Spleen (tissue), 11 donors: ENCODE measurements around the gene CLIC5. TPM values are rescaled to one million over a fixed set of nuclear protein-coding genes. Genes with fewer than 3 reads are reported as not detected.

Experiments
- DNase-seq: peaks from one replicate; pipeline ENCODE4 v3.0.0-alpha.2; 2020
- H3K27ac ChIP-seq, 8 donors: fragments of 200-600 bp; sonication (generic) in 7 of 8; 1 replicate in 4 of 8; 2 replicates in 4 of 8; pipeline versions ENCODE4 v1.5.0 to v1.8.0; 2016 to 2021; ENCODE audit warnings: inconsistent platforms in 4 of 8, mild to moderate bottlenecking in 4 of 8, moderate library complexity in 1 of 8
- H3K27me3 ChIP-seq, 7 donors: fragments of 200-600 bp; sonication (generic) in 6 of 7; replicated peaks in 1 of 7; 1 replicate in 4 of 7; 2 replicates in 3 of 7; pipeline versions ENCODE4 v1.5.0 to v1.8.0; 2016 to 2021; ENCODE audit warnings: inconsistent platforms in 3 of 7, mild to moderate bottlenecking in 1 of 7
- H3K36me3 ChIP-seq, 6 donors: fragments of 200-600 bp; sonication (generic) in 5 of 6; 1 replicate in 4 of 6; 2 replicates in 2 of 6; pipeline versions ENCODE4 v1.5.0 to v1.8.0; 2016 to 2021; ENCODE audit warnings: inconsistent platforms in 2 of 6
- H3K4me1 ChIP-seq, 6 donors: fragments of 200-600 bp; sonication (generic) in 5 of 6; 1 replicate in 3 of 6; 2 replicates in 3 of 6; pipeline versions ENCODE4 v1.5.0 to v1.8.0; 2016 to 2021; ENCODE audit warnings: inconsistent platforms in 3 of 6
- H3K4me3 ChIP-seq, 8 donors: fragments of 200-600 bp; sonication (generic) in 7 of 8; 1 replicate in 4 of 8; 2 replicates in 4 of 8; pipeline versions ENCODE4 v1.5.0 to v1.8.0; 2016 to 2021; ENCODE audit warnings: inconsistent platforms in 4 of 8, mild to moderate bottlenecking in 4 of 8, moderate library complexity in 2 of 8
- H3K9me3 ChIP-seq, 8 donors: fragments of 200-600 bp; sonication (generic) in 7 of 8; 1 replicate in 4 of 8; 2 replicates in 4 of 8; pipeline versions ENCODE4 v1.5.0 to v1.8.0; 2016 to 2021; ENCODE audit warnings: inconsistent platforms in 4 of 8
- POLR2A ChIP-seq, 3 donors: fragments of 450-650 bp; IDR thresholded peaks; one replicate each; pipeline ENCODE4 v1.5.1; 2017; ENCODE audit warnings: antibody characterized with exemption in 3 of 3, mild to moderate bottlenecking in 1 of 3
- POLR2AphosphoS5 ChIP-seq, 3 donors: sonication (generic); formaldehyde crosslinking; IDR thresholded peaks; one replicate each; pipeline ENCODE4 v1.5.1; 2017; ENCODE audit warnings: antibody characterized with exemption in 3 of 3
- WGBS, 5 donors: extraction: QIAGEN DNeasy Blood & Tissue Kit in 3 of 5; methylation state at CpG; one replicate each; pipeline versions ENCODE4 v1.1.5 to v1.1.7; 2013 to 2018; 5-methylcytosine and 5-hydroxymethylcytosine counted together
- intact Hi-C: fragments of 100-400 bp; cut with DNase I; formaldehyde crosslinking; loops from one replicate; pipeline ENCODE4 v1.15.0; 2023; ENCODE audit warnings: low total_unique reads
- polyA plus RNA-seq, 3 donors: library from polyadenylated mRNA; stranded (reverse); fragments of 200-250 nt; gene quantifications; one replicate each; pipeline ENCODE4 v1.2.1, GENCODE V29; 2013
- total RNA-seq, 7 donors: library from RNA; depleted of rRNA in 3 of 7; stranded (reverse); fragments of >200 nt in 3 of 7; fragmentation: NEBNext Ultra II Directional in 4 of 7; extraction: Animal tissue kit (Norgen Biotek cat#: 25700) in 4 of 7; gene quantifications; one replicate each; pipeline versions ENCODE4 v1.1.0 to v1.2.1, GENCODE V29; 2016 to 2021
- TF ChIP-seq, protein P1 (sequence below), 11 experiments: fragments of 200-600 bp in 7 of 11; fragments of 450-650 bp in 4 of 11; sonication (generic) in 4 of 11; IDR thresholded peaks in 8 of 11; conservative IDR thresholded peaks in 3 of 11; 1 replicate in 7 of 11; 2 replicates in 4 of 11; pipeline versions ENCODE4 v1.4.0 to v1.8.0; 2016 to 2021; ENCODE audit warnings: antibody characterized with exemption in 11 of 11, inconsistent platforms in 4 of 11, mild to moderate bottlenecking in 1 of 11
- donor health status: healthy with polysubstance abuse.
- donor health status: DM: no; HTN: no; CAD: no; lungs with moderate emphysema.
- donor health status: DM: no; HTN: no; CAD: no.
- donor health status: Bipolar disorder and iron deficiency.
- donor health status: healthy.
- donor health status: DM: no; HTN: no; CAD: no.
- donor health status: DM: yes; HTN: yes; CAD: no.

Gene CLIC5
- total and polyA plus RNA-seq, 10 donors = 2.8 to 189 (median 71.2) TPM

DNA sequence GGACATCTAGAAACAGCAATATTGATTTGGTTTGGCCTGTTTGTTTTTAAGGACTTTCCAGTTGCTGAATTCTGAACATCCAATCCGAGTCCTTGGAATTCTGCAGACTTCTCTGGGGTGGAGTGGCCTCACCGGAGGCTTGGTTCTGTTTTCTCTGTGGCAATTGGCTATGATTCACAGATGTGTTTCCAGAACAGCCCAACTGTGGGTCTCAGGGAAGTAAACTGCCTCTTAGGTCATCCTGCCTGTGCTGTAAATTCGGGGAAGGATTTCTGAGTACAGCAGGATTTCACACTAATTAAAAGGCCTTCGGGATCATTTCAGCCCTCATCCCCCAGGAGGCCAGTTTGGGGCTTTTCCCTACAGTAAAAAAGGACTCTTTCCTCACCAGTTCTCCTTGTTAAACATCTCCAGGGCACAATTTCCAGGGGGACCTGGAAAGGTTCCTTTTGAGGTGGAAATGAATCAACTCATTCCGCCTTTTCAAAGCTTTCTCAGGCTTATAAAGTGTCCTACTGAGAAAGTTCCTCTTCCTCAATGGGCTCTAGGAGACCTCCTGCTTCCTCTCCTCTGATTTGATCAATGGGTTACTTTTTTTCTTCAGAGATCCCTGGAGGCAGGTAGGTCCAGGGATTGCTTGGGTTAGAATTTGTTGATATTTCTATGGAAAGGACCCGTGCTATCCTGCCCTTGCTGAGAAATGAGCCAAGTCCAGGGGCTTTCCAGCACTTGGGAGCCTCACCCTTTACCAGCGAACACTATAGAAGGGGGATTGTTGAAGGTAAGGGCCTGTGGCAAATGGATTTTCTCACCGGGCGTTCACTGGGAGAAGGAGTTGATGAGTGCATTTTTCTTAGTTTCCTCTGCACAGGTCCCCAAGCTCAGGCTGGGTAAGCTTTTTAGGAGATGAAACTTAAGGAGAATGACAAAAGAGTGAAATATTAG is 114.6 kb downstream of the CLIC5 start:
- 85 to 90% (median 89%) methylated on average over 9 of the region's 9 CpGs for WGBS, 5 donors
- TF ChIP-seq POLR2AphosphoS5 (IDR thresholded peaks at IDR 0.05) (no peak), POLR2A (IDR thresholded peaks at IDR 0.05) (no peak)
- TF ChIP-seq, protein P1, sequence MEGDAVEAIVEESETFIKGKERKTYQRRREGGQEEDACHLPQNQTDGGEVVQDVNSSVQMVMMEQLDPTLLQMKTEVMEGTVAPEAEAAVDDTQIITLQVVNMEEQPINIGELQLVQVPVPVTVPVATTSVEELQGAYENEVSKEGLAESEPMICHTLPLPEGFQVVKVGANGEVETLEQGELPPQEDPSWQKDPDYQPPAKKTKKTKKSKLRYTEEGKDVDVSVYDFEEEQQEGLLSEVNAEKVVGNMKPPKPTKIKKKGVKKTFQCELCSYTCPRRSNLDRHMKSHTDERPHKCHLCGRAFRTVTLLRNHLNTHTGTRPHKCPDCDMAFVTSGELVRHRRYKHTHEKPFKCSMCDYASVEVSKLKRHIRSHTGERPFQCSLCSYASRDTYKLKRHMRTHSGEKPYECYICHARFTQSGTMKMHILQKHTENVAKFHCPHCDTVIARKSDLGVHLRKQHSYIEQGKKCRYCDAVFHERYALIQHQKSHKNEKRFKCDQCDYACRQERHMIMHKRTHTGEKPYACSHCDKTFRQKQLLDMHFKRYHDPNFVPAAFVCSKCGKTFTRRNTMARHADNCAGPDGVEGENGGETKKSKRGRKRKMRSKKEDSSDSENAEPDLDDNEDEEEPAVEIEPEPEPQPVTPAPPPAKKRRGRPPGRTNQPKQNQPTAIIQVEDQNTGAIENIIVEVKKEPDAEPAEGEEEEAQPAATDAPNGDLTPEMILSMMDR (IDR thresholded peaks at IDR 0.05 in 8 of 11, conservative IDR thresholded peaks at IDR 0.05 in 3 of 11) = no peak
- Histone ChIP-seq H3K27me3 (no peaks in the 10 kb centered on the region), H3K27ac (no peak overlapping the region), H3K4me1 (no peaks in the 10 kb centered on the region), H3K4me3 (no peak overlapping the region), H3K9me3 (no peaks in the 10 kb centered on the region), H3K36me3 (peaks cover 0 to 31% (median 0%) of the 10 kb centered on the region in 6 donors)
- intact Hi-C loops = no loop called here
- DNase-seq = no peak

DNA sequence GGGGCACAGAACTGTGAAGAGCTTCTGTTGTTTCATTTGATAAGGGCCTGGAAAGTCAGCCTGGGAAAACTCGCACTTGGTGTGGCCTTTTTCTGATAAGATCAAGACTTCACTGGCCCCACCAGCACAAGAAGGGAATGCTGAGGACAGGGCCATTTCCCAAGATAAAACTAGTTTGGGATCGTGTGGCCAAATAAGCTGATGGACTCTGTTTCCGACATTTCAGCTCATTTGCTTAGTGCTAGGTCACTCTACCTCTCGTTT is 116.0 kb downstream of the CLIC5 start:
- DNase-seq = no peak
- 86 to 97% (median 92%) methylated on average over 4 of the region's 4 CpGs for WGBS, 5 donors
- H3K4me1 ChIP-seq = no peaks in the 10 kb centered on the region
- no peak overlapping the region for H3K27ac ChIP-seq
- peaks cover 0 to 31% (median 0%) of the 10 kb centered on the region in 6 donors for H3K36me3 ChIP-seq
- no peaks in the 10 kb centered on the region for H3K9me3 ChIP-seq
- H3K4me3 ChIP-seq = no peak overlapping the region
- H3K27me3 ChIP-seq = no peaks in the 10 kb centered on the region
- TF ChIP-seq, protein P1 (IDR thresholded peaks at IDR 0.05 in 8 of 11, conservative IDR thresholded peaks at IDR 0.05 in 3 of 11) = no peak
- TF ChIP-seq POLR2AphosphoS5 (IDR thresholded peaks at IDR 0.05) (no peak), POLR2A (IDR thresholded peaks at IDR 0.05) (no peak)
- intact Hi-C loops = no loop called here

DNA sequence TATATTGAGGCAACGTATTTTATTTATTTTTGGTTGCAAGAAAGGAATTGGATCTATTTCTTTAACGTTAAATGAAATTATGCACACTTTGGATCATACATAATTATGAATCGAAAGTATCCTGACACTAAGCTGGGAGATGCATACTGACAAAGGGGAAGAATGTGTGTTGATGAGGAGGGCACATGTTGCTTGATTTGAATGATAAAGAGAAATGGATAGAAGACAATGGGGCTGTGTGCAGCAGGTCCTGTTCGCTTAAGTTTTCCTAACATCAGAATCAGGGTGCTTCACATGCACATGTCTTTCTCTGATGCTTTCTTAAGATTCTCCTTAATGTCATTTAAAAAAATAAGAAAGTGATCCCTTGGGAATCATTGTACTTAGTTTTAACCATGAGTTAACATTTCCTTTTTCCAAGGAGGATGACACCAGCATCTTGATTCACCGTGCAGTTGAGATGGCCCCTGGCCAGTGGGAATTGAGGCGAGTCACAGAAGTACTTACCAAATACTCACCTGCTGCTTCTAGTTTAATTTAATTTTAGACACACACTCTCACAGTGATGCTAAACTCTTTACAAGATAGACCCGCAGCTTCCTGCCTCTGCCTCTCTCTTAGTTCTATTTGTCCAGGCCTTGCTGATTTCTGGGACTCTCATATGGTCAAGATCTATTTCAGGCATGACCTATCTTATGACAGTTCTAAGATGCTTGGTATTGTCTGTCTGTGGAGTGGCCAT is 116.5 kb downstream of the CLIC5 start:
- no peaks in the 10 kb centered on the region for H3K4me1 ChIP-seq
- H3K27me3 ChIP-seq = no peaks in the 10 kb centered on the region
- no peak for TF ChIP-seq POLR2A (IDR thresholded peaks at IDR 0.05)
- TF ChIP-seq, protein P1 (IDR thresholded peaks at IDR 0.05 in 8 of 11, conservative IDR thresholded peaks at IDR 0.05 in 3 of 11) = no peak
- no peak for TF ChIP-seq POLR2AphosphoS5 (IDR thresholded peaks at IDR 0.05)
- no peak overlapping the region for H3K4me3 ChIP-seq
- no peak for DNase-seq
- WGBS, 5 donors = 85 to 91% (median 88%) methylated on average over 7 of the region's 7 CpGs
- H3K27ac ChIP-seq = no peak overlapping the region
- H3K36me3 ChIP-seq = peaks cover 0 to 31% (median 0%) of the 10 kb centered on the region in 6 donors
- no peaks in the 10 kb centered on the region for H3K9me3 ChIP-seq
- intact Hi-C loops = no loop called here
